Smooth muscle cell (in vitro differentiated cells): ENCODE measurements around the gene LGALS7B. TPM values are rescaled to one million over a fixed set of nuclear protein-coding genes. Genes with fewer than 3 reads are reported as not detected.
"Not testable (repeated sequence)": the region's sequence is repeated elsewhere in the genome, so short reads cannot be mapped to it uniquely, and the experiment has no call there.

Experiments used
- DNase-seq: peaks from one replicate; lab custom pipeline; 2025; ENCODE audit not compliant: unreplicated experiment; lab: John Stamatoyannopoulos, UW
- H2AFZ ChIP-seq: fragments of 200-600 bp; sonication (generic); 2 replicates; pipeline ENCODE4 v1.6.0; 2016; ENCODE audit warnings: antibody characterized with exemption, low read depth, mild to moderate bottlenecking
- H3F3A ChIP-seq: fragments of 200-600 bp; sonication (generic); 2 replicates; pipeline ENCODE4 v1.6.0; 2017; ENCODE audit warnings: antibody characterized with exemption, low read depth
- H3K27ac ChIP-seq: fragments of 200-600 bp; sonication (generic); 2 replicates; pipeline ENCODE4 v1.5.1; 2016; ENCODE audit warnings: low read depth, mild to moderate bottlenecking
- H3K27me3 ChIP-seq: fragments of 200-600 bp; sonication (generic); 2 replicates; pipeline ENCODE4 v1.6.1; 2016; ENCODE audit warnings: low read depth, mild to moderate bottlenecking
- H3K36me3 ChIP-seq: fragments of 200-600 bp; sonication (generic); 2 replicates; pipeline ENCODE4 v1.5.1; 2016; ENCODE audit warnings: low read depth
- H3K4me1 ChIP-seq: fragments of 200-600 bp; sonication (generic); 2 replicates; pipeline ENCODE4 v1.5.1; 2016; ENCODE audit warnings: low read depth
- H3K4me2 ChIP-seq: fragments of 200-600 bp; sonication (generic); 2 replicates; pipeline ENCODE4 v1.6.0; 2016; ENCODE audit warnings: mild to moderate bottlenecking
- H3K4me3 ChIP-seq: fragments of 200-600 bp; sonication (generic); 2 replicates; pipeline ENCODE4 v1.5.1; 2016; ENCODE audit warnings: mild to moderate bottlenecking
- H3K79me2 ChIP-seq: fragments of 200-600 bp; sonication (generic); 2 replicates; pipeline ENCODE4 v1.6.0; 2016; ENCODE audit warnings: low read depth, mild to moderate bottlenecking
- H3K9ac ChIP-seq: fragments of 200-600 bp; sonication (generic); 2 replicates; pipeline ENCODE4 v1.6.0; 2016; ENCODE audit warnings: low read depth
- H3K9me3 ChIP-seq: fragments of 200-600 bp; sonication (generic); replicated peaks from 2 replicates; pipeline ENCODE4 v1.5.1; 2016; ENCODE audit warnings: low read depth
- H4K20me1 ChIP-seq: fragments of 200-600 bp; sonication (generic); 2 replicates; pipeline ENCODE4 v1.6.0; 2016; ENCODE audit warnings: low read depth
- WGBS: methylation state at CpG from one replicate; pipeline ENCODE4 v1.1.7; 2016; ENCODE audit warnings: low lambda C conversion rate; 5-methylcytosine and 5-hydroxymethylcytosine counted together
- polyA plus RNA-seq: library from polyadenylated mRNA; unstranded; fragments of >200 nt; fragmentation: Nextera tagmentation; extraction: Ambion mirVana; gene quantifications from 2 replicates; pipeline ENCODE4 v1.2.1, GENCODE V29; 2016
- total RNA-seq: library from RNA; depleted of rRNA; stranded (reverse); fragments of >200 nt; gene quantifications from 2 replicates; pipeline ENCODE4 v1.2.3, GENCODE V29; 2014
- TF ChIP-seq, protein P1 (sequence below): fragments of 200-600 bp; sonication (generic); IDR thresholded peaks from 2 replicates; pipeline ENCODE4 v1.5.1; 2017; ENCODE audit warnings: borderline replicate concordance, mild to moderate bottlenecking, antibody characterized with exemption; ENCODE audit not compliant: insufficient read depth, poor library complexity, severe bottlenecking

LGALS7B gene
- total and polyA plus RNA-seq, 2 experiments from 2014 or later, result not detected

DNA sequence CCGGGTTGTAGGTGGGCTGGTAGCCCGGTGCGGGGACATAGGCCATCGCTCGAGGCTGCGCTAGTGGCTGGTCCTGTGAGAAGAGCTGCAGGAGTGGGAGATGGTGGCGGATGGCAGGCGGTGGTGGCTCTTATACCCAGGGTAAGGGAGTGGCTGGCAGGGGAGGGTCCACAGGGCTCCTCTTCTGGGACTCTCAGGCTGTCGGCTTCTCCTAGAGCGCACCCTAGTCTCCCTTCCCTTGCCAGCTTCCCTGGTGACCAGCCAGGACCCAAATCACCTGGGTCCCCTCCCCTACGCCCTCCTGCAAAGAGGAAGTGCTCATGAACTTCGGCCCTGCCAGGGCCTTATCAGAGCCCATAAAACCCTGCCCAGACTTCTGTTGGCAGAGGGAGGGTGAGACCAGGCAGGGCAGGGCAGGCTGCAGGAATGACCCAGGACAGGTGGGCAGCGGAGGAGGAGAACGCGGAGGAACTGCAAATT lies 23.9 kb downstream of the LGALS7B start, which contains the start of gene LGALS4:
TSS of gene LGALS4 (minus strand) at position 105 of the 480 bp plus-strand sequence. CDS start at position 46, 59 bp downstream.
- Histone ChIP-seq H3K4me1 (no peaks in the 10 kb centered on the region), H3K36me3 (no peaks in the 10 kb centered on the region), H3F3A (no peaks in the 10 kb centered on the region), H3K79me2 (no peaks in the 10 kb centered on the region), H3K27ac (no peak within 1 kb of the TSS), H3K4me3 (no peak within 1 kb of the TSS), H2AFZ (no peak within 1 kb of the TSS), H3K9ac (no peak within 1 kb of the TSS), H3K27me3 (no peaks in the 10 kb centered on the region), H3K4me2 (no peak within 1 kb of the TSS), H3K9me3 (no peaks in the 10 kb centered on the region), H4K20me1 (no peaks in the 10 kb centered on the region)
- WGBS, result 94% methylated on average over 15 of the region's 15 CpGs
- TF ChIP-seq, protein P1, sequence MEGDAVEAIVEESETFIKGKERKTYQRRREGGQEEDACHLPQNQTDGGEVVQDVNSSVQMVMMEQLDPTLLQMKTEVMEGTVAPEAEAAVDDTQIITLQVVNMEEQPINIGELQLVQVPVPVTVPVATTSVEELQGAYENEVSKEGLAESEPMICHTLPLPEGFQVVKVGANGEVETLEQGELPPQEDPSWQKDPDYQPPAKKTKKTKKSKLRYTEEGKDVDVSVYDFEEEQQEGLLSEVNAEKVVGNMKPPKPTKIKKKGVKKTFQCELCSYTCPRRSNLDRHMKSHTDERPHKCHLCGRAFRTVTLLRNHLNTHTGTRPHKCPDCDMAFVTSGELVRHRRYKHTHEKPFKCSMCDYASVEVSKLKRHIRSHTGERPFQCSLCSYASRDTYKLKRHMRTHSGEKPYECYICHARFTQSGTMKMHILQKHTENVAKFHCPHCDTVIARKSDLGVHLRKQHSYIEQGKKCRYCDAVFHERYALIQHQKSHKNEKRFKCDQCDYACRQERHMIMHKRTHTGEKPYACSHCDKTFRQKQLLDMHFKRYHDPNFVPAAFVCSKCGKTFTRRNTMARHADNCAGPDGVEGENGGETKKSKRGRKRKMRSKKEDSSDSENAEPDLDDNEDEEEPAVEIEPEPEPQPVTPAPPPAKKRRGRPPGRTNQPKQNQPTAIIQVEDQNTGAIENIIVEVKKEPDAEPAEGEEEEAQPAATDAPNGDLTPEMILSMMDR, result no peak
- DNase-seq, result no peak

DNA sequence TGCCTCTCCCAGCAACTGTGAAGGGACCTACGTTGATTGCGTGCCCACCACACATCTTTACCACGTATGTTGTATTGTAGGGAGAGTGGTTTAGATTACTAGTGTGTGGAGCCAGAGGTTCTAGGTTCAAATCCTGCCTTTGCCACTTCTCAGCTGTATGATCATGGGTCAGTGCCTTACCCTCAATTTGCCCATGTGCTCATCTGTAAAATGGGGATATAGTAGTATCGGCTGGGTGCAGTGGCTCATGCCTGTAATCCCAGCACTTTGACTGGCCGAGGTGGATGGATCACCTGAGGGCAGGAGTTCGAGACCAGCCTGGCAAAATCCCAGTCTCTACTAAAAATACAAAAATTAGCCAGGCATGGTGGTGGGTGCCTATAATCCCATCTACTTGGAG lies 24.3 kb downstream of the LGALS7B start:
- H3K79me2 ChIP-seq, result no peaks in the 10 kb centered on the region
- TF ChIP-seq, protein P1, result no peak
- H3F3A ChIP-seq, result no peaks in the 10 kb centered on the region
- no peaks in the 10 kb centered on the region for H3K4me1 ChIP-seq
- H4K20me1 ChIP-seq, result no peaks in the 10 kb centered on the region
- 96% methylated on average over 6 of the region's 6 CpGs for WGBS
- H3K27ac ChIP-seq, result no peak overlapping the region
- no peak overlapping the region for H3K4me3 ChIP-seq
- H3K4me2 ChIP-seq, result no peak overlapping the region
- no peaks in the 10 kb centered on the region for H3K36me3 ChIP-seq
- no peak overlapping the region for H2AFZ ChIP-seq
- H3K9me3 ChIP-seq, result no peaks in the 10 kb centered on the region
- no peak for DNase-seq
- H3K27me3 ChIP-seq, result no peaks in the 10 kb centered on the region
- no peak overlapping the region for H3K9ac ChIP-seq

DNA sequence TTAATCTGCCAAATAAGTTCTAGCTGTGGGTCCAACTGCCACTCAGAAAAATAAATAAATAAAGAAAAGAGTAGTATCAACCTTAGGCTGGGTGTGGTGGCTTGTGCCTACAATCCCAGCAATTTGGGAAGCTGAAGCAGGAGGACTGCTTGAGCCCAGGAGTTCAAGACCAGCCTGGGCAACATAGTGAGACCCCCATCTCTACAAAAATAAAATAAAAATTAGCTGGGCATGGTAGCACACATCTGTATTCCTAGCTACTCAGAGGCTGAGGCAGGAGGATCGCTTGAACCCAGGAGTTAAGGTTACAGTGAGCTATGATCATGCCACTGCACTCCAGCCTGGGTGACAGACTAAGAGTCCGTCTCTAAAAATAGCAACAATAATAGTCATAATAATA lies 24.9 kb downstream of the LGALS7B start:
- not testable (repeated sequence) for H3F3A ChIP-seq, H2AFZ ChIP-seq, H3K9ac ChIP-seq, H3K9me3 ChIP-seq, DNase-seq, H3K27ac ChIP-seq, H3K4me2 ChIP-seq, H3K4me1 ChIP-seq, H3K79me2 ChIP-seq, H4K20me1 ChIP-seq, H3K27me3 ChIP-seq, H3K4me3 ChIP-seq, H3K36me3 ChIP-seq
- 95% methylated on average over 2 of the region's 2 CpGs for WGBS

DNA sequence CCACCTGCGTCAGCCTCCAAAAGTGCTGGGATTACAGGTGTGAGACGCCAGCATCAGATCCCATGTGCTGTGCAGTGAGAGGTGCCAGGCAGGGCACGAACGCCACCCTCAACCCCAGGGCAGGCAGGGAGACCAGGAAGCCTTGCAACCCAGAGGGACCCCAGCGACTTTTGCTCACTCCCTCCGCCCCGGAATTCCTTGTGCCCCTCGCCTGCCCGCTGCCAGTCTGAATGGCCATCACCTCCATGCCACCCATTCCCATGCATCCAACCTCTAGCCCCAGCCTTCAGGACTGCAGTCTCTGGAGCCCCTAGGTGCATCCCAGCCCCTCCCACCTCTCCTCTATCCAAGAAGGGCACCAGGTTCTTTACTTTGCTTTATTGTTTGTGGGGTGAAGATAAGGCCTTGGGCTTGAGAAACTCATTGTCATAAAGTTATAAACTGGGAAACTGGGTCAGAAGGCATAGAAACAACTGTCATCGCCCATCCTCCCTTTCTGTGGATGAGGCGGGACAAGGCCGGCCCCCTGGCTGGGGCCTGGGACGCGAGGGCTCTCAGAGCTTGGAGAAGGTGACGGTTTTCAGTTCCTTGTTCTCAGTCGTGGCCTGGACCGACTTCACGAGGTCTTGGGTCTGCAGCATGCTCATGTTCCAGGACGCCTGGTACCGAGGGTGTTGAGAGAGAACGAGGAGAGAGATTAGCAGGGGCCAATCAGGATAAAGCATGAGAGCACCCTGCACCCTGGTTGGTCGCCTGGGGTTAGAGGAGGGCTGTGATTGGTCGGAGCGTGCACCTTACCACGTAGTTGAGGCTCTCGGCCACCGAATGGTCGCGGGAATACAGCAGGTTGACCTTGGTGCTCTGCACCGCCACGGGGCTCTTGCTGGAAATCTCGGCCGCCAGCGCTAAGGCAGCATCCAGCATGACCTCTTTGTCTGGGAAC lies 26.3 kb downstream of the LGALS7B start:
- WGBS, result 96% methylated on average over 33 of the region's 34 CpGs
- no peak for DNase-seq
- TF ChIP-seq, protein P1, result no peak
- no peaks in the 10 kb centered on the region for H4K20me1 ChIP-seq
- no peak overlapping the region for H3K9ac ChIP-seq
- H3K4me2 ChIP-seq, result no peak overlapping the region
- H3K27ac ChIP-seq, result no peak overlapping the region
- H3K4me3 ChIP-seq, result no peak overlapping the region
- H3K4me1 ChIP-seq, result no peaks in the 10 kb centered on the region
- H3K9me3 ChIP-seq, result no peaks in the 10 kb centered on the region
- no peaks in the 10 kb centered on the region for H3F3A ChIP-seq
- H3K36me3 ChIP-seq, result no peaks in the 10 kb centered on the region
- no peak overlapping the region for H2AFZ ChIP-seq
- no peaks in the 10 kb centered on the region for H3K79me2 ChIP-seq
- H3K27me3 ChIP-seq, result no peaks in the 10 kb centered on the region
